Measurements from ENCODE around the gene TRPC4. TPM values are rescaled to one million over a fixed set of nuclear protein-coding genes. Genes with fewer than 3 reads are reported as not detected.

The TRPC4 gene
- total RNA-seq, 6 experiments from 2014 or later: 0.07 to 0.74 (median 0.46) TPM; not detected in 2

DNA sequence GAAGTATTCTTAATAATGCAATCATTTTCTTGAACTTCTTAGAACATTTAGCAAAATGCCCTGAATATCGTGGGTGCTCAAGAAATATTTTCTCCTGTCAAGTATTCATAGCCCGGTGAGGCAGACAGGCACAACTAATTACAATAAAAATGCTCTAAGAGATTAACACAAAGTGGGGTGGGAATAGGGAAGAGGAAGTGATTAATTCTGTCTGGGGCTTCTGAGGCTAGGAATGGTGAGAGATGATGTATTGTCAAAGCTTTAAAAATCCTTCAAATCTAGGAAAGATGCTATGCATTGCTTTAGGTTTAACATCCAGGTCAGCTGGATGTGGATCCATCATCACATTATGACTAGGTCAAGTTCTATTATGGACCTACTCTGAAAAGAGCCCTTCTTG is 204.2 kb downstream of the TRPC4 start:
- Histone ChIP-seq H3K27ac (no peak overlapping the region), H3K36me3 (no peaks in the 10 kb centered on the region), H3K9me3 (no peaks in the 10 kb centered on the region), H3K4me3 (no peak overlapping the region), H3K27me3 (no peaks in the 10 kb centered on the region), H3K4me1 (no peaks in the 10 kb centered on the region)
- 24% methylated on average over 2 of the region's 2 CpGs for WGBS (ENCODE audit: insufficient coverage, low coverage, low lambda C conversion rate, missing lambda C conversion rate)
- ATAC-seq: no peak
- intact Hi-C loops (cut with DNase I): no loop called here
- TF ChIP-seq CTCF (IDR thresholded peaks at IDR 0.05) (no peak), POLR2A (IDR thresholded peaks at IDR 0.05) (no peak)
- no peak for DNase-seq

- no peaks in the 10 kb centered on the region for H3K27me3 ChIP-seq
- no peaks in the 10 kb centered on the region for H3K9me3 ChIP-seq
- no peak for DNase-seq
- H3K36me3 ChIP-seq: no peaks in the 10 kb centered on the region
- TF ChIP-seq CTCF (IDR thresholded peaks at IDR 0.05) (no peak), POLR2A (IDR thresholded peaks at IDR 0.05) (no peak)
- H3K4me1 ChIP-seq: no peaks in the 10 kb centered on the region
- H3K4me3 ChIP-seq: no peak overlapping the region
- intact Hi-C loops (cut with DNase I): no loop called here
- no peak overlapping the region for H3K27ac ChIP-seq
- ATAC-seq: no peak
- WGBS (ENCODE audit: insufficient coverage, low coverage, low lambda C conversion rate, missing lambda C conversion rate): 50% methylated on average over 4 of the region's 4 CpGs
Observed at GRCh38 chr13:37663724-37664123, 205.8 kb downstream of the TRPC4 start.

GRCh38 chr13:37662624-37663023 is 206.9 kb downstream of the TRPC4 start:
- no peaks in the 10 kb centered on the region for H3K36me3 ChIP-seq
- H3K27me3 ChIP-seq: no peaks in the 10 kb centered on the region
- TF ChIP-seq CTCF (IDR thresholded peaks at IDR 0.05): no peak
- no peak for TF ChIP-seq POLR2A (IDR thresholded peaks at IDR 0.05)
- WGBS (ENCODE audit: insufficient coverage, low coverage, low lambda C conversion rate, missing lambda C conversion rate): 20% methylated on average over 3 of the region's 3 CpGs
- H3K27ac ChIP-seq: no peak overlapping the region
- no peaks in the 10 kb centered on the region for H3K4me1 ChIP-seq
- no peaks in the 10 kb centered on the region for H3K9me3 ChIP-seq
- ATAC-seq (no peak), DNase-seq (no peak)
- intact Hi-C loops (cut with DNase I): no loop called here
- no peak overlapping the region for H3K4me3 ChIP-seq

DNA sequence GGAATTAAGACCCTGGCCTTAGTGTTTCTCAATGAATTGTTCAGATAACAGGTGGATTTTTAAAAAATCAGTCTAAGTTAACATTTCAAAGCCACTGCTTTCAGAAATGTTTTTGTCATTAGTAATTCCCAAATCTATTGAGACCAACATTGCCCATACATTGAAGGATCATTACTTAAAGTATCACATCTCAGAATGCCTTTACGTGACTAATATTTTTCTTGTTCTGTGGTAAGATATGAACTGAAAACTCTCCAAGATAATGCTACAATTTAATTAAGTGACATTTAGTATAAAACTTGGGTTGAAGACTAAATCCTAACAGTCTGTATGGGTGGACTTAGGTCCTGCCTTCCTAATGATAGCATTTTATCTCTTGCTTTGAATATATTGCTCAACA is 211.6 kb downstream of the TRPC4 start:
- Histone ChIP-seq H3K9me3 (no peaks in the 10 kb centered on the region), H3K27me3 (no peaks in the 10 kb centered on the region), H3K4me3 (no peak overlapping the region), H3K27ac (no peak overlapping the region), H3K4me1 (no peaks in the 10 kb centered on the region), H3K36me3 (no peaks in the 10 kb centered on the region)
- 35% methylated on average over 1 of the region's 1 CpG for WGBS (ENCODE audit: insufficient coverage, low coverage, low lambda C conversion rate, missing lambda C conversion rate)
- TF ChIP-seq CTCF (IDR thresholded peaks at IDR 0.05) (no peak), POLR2A (IDR thresholded peaks at IDR 0.05) (no peak)
- ATAC-seq: no peak
- intact Hi-C loops (cut with DNase I): no loop called here
- DNase-seq: no peak

GRCh38 chr13:37657134-37657533 is 212.4 kb downstream of the TRPC4 start:
- TF ChIP-seq CTCF (IDR thresholded peaks at IDR 0.05) (no peak), POLR2A (IDR thresholded peaks at IDR 0.05) (no peak)
- intact Hi-C loops (cut with DNase I): no loop called here
- Histone ChIP-seq H3K9me3 (no peaks in the 10 kb centered on the region), H3K27ac (no peak overlapping the region), H3K36me3 (no peaks in the 10 kb centered on the region), H3K4me3 (no peak overlapping the region), H3K4me1 (no peaks in the 10 kb centered on the region), H3K27me3 (no peaks in the 10 kb centered on the region)
- no peak for ATAC-seq
- no peak for DNase-seq
- WGBS (ENCODE audit: insufficient coverage, low coverage, low lambda C conversion rate, missing lambda C conversion rate): 18% methylated on average over 2 of the region's 2 CpGs
